Activated naive CD8-positive, alpha-beta T cell treated with anti-CD3 and anti-CD28 coated beads, Interleukin-2, amount 10 ng/mL, durations not matched to agents 7 days and 5 days (primary cell): Measurements from ENCODE around the gene KIAA1549. TPM values are rescaled to one million over a fixed set of nuclear protein-coding genes. Genes with fewer than 3 reads are reported as not detected.
"Not testable (repeated sequence)": the region's sequence is repeated elsewhere in the genome, so short reads cannot be mapped to it uniquely, and the experiment has no call there.

Experiments used
- ATAC-seq: fragments of 150-1000 bp; cut with Tn5 transposase; one replicate; pipeline ENCODE4 v1.10.0; 2021; ENCODE audit warnings: low read depth, moderate library complexity
- POLR2A ChIA-PET: fragments of 350-600 bp; sonication (Branson Sonifier 250); formaldehyde crosslinking; loops from one replicate; lab custom pipeline; 2021; ENCODE audit warnings: antibody characterized with exemption; lab: Charles Lee
- DNase-seq: peaks from one replicate; pipeline ENCODE4 v3.0.0; 2021
- H3K27ac Mint-ChIP-seq: one replicate; pipeline ENCODE4 v1.8.0; 2022; ENCODE audit warnings: mild to moderate bottlenecking, mixed read lengths
- H3K27me3 Mint-ChIP-seq: one replicate; pipeline ENCODE4 v1.8.0; 2022; ENCODE audit warnings: mild to moderate bottlenecking, moderate library complexity, mixed read lengths
- H3K36me3 Mint-ChIP-seq: one replicate; pipeline ENCODE4 v1.8.0; 2021; ENCODE audit warnings: mild to moderate bottlenecking, mixed read lengths
- H3K4me1 Mint-ChIP-seq: one replicate; pipeline ENCODE4 v1.8.0; 2021; ENCODE audit warnings: mixed read lengths
- H3K4me3 Mint-ChIP-seq: one replicate; pipeline ENCODE4 v1.8.0; 2022; ENCODE audit warnings: mild to moderate bottlenecking, moderate library complexity, mixed read lengths
- H3K9me3 Mint-ChIP-seq: one replicate; pipeline ENCODE4 v1.8.0; 2021; ENCODE audit warnings: mixed read lengths
- total RNA-seq, 2 experiments: library from RNA; stranded (reverse); gene quantifications; one replicate each; pipeline ENCODE4 v1.2.3, GENCODE V29; 2021

Gene KIAA1549
- total RNA-seq, 2 experiments from 2014 or later: 1.1 TPM

DNA sequence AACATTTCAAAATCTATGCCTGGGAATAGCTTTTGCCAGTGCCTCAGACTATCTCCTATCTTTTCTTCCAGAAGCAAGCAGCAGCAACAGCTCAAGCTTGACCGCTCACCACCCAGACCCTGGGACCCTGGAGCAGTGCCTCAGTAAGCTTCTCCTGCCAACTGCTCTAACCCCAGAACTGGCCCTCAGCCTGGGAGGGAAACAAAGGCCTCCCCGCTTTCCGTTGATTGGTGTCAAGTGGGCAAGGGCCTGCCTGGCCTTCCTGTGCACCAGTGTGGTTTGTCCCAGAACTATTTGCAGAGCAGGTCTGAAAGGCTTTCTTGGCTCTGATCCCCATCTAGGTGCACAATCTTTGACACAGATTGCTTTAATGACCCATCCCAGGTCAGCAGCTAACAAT lies 179.9 kb downstream of the KIAA1549 start:
- no peak overlapping the region for H3K4me3 Mint-ChIP-seq
- H3K9me3 Mint-ChIP-seq: no peaks in the 10 kb centered on the region
- POLR2A ChIA-PET: no interaction called here
- ATAC-seq (no peak), DNase-seq (no peak)
- H3K27ac Mint-ChIP-seq: no peak overlapping the region
- peaks cover 3% of the 10 kb centered on the region for H3K27me3 Mint-ChIP-seq
- no peaks in the 10 kb centered on the region for H3K36me3 Mint-ChIP-seq
- no peaks in the 10 kb centered on the region for H3K4me1 Mint-ChIP-seq

DNA sequence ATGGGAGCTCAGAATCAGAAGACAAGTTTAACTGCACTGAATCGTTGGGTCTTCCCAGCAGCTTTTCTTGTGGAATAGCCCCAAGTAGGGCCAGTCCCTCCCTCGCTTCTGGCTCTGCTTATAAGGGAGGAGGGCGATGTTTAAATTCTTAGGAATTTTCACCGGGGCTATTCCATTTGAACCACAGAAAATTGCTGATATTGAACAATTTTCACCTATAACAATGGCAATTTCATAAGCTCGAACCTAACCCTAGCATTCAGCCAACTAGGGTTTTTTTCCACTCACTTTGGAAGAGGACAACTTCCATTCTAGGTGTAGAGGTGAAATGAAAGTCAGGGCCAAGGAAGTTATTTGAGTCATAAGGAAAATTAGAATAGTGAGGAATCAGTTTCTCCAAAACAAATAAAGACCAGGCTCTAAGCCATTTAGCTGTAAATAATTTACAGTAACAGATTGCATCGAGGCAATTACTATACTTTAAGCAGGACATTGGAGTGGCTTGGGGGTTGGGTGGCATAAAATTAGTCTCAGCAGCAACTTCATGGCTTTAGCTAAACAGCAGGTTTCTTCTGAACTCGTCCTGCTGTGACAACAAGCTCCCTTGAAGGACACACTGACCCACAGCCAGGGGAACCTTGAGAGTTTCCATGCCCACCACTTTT lies 181.7 kb downstream of the KIAA1549 start:
- H3K27me3 Mint-ChIP-seq: peaks cover 6% of the 10 kb centered on the region
- no peak for ATAC-seq
- no peak for DNase-seq
- no peaks in the 10 kb centered on the region for H3K4me1 Mint-ChIP-seq
- no peak overlapping the region for H3K27ac Mint-ChIP-seq
- H3K36me3 Mint-ChIP-seq: no peaks in the 10 kb centered on the region
- POLR2A ChIA-PET: no interaction called here
- H3K9me3 Mint-ChIP-seq: no peaks in the 10 kb centered on the region
- H3K4me3 Mint-ChIP-seq: no peak overlapping the region

DNA sequence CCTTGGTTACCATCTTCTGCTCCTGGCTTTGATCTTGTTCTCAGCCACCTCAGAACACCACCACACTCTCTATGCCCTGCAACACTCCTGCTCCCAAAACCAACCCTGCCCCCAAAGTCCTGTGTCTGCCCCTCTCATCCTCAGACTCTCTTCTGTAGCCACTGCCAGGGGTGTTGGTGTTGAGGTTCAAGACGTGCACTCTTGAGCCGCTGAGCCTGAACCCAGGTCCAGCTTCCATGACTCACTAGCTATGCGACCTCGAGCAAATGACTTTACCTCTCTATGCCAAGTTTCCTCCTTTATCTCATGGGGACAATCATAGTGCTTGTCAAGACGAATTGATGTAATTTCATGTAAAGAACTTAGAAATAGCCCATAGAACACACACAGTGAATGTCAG lies 182.4 kb downstream of the KIAA1549 start:
- no peak for ATAC-seq
- POLR2A ChIA-PET: no interaction called here

GRCh38 chr7:138797715-138798320 lies 183.4 kb downstream of the KIAA1549 start, which contains the start of the genes ATP6V0A4 and TMEM213:
ATP6V0A4 (minus strand) TSS chr7:138798196; CDS start chr7:138771247, 26,949 bp downstream.
TMEM213 (plus strand) TSS chr7:138797994; CDS start chr7:138798105, 111 bp downstream.
- Mint-ChIP-seq H3K36me3 (no peaks in the 10 kb centered on the region), H3K27me3 (peaks cover 6% of the 10 kb centered on the region), H3K9me3 (no peaks in the 10 kb centered on the region), H3K4me1 (no peaks in the 10 kb centered on the region), H3K27ac (no peak within 1 kb of the TSS), H3K4me3 (no peak within 1 kb of the TSS)
- DNase-seq (no peak), ATAC-seq (no peak)
- POLR2A ChIA-PET: no interaction called here

More for the DNA sequence above, 182.4 kb downstream of the KIAA1549 start:
- Mint-ChIP-seq H3K27me3 (peaks cover 6% of the 10 kb centered on the region), H3K36me3 (no peaks in the 10 kb centered on the region), H3K4me1 (no peaks in the 10 kb centered on the region), H3K9me3 (no peaks in the 10 kb centered on the region), H3K4me3 (no peak overlapping the region), H3K27ac (no peak overlapping the region)
- no peak for DNase-seq

DNA sequence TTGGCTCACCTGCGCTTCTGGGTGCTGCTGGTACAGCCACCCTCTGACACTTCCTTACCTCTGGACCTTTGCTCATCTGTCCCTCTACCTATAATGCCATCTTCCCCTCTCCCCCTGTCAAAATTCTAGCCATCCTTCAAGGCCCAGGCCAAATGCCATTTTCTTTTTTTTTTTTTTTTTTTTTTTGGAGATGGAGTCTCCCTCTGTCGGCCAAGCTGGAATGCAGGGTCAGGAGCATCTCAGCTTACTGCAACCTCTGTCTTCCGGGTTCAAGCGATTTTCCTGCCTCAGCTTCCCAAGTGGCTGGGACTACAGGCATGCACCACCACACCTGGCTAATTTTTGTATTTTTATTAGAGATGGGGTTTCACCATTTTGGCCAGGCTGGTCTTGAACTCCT lies 184.1 kb downstream of the KIAA1549 start:
- POLR2A ChIA-PET, DNase-seq, H3K9me3 Mint-ChIP-seq, H3K36me3 Mint-ChIP-seq, H3K27me3 Mint-ChIP-seq, H3K27ac Mint-ChIP-seq, H3K4me1 Mint-ChIP-seq, H3K4me3 Mint-ChIP-seq, ATAC-seq: not testable (repeated sequence)

GRCh38 chr7:138796038-138796615 lies 185.1 kb downstream of the KIAA1549 start:
- no peak overlapping the region for H3K27ac Mint-ChIP-seq
- peaks cover 7% of the 10 kb centered on the region for H3K27me3 Mint-ChIP-seq
- no peak for DNase-seq
- peaks cover 1% of the 10 kb centered on the region for H3K9me3 Mint-ChIP-seq
- POLR2A ChIA-PET: no interaction called here
- no peaks in the 10 kb centered on the region for H3K4me1 Mint-ChIP-seq
- H3K36me3 Mint-ChIP-seq: no peaks in the 10 kb centered on the region
- no peak for ATAC-seq
- H3K4me3 Mint-ChIP-seq: no peak overlapping the region

- Mint-ChIP-seq H3K4me1 (peaks cover 1% of the 10 kb centered on the region), H3K36me3 (peaks cover 1% of the 10 kb centered on the region), H3K27me3 (peaks cover 10% of the 10 kb centered on the region), H3K4me3 (no peak overlapping the region), H3K9me3 (peaks cover 5% of the 10 kb centered on the region), H3K27ac (no peak overlapping the region)
- no peak for DNase-seq
- no peak for ATAC-seq
- POLR2A ChIA-PET: no interaction called here
Observed at GRCh38 chr7:138785587-138786437, 195.4 kb downstream of the KIAA1549 start.

GRCh38 chr7:138784692-138785091 lies 196.5 kb downstream of the KIAA1549 start:
- peaks cover 1% of the 10 kb centered on the region for H3K4me1 Mint-ChIP-seq
- H3K4me3 Mint-ChIP-seq: no peak overlapping the region
- no peak for ATAC-seq
- peaks cover 10% of the 10 kb centered on the region for H3K27me3 Mint-ChIP-seq
- H3K9me3 Mint-ChIP-seq: peaks cover 5% of the 10 kb centered on the region
- H3K27ac Mint-ChIP-seq: no peak overlapping the region
- POLR2A ChIA-PET: no interaction called here
- H3K36me3 Mint-ChIP-seq: peaks cover 1% of the 10 kb centered on the region
- DNase-seq: no peak

Other genes starting within 250 kb of the KIAA1549 start
- gene TMEM213, start 183.4 kb downstream of the KIAA1549 start, total RNA-seq: not detected
- not detected for gene ATP6V0A4, start 183.2 kb downstream of the KIAA1549 start, total RNA-seq
- gene ZC3HAV1L, start 54.7 kb upstream of the KIAA1549 start, total RNA-seq: 10 to 100 TPM; 15.6 to 17.4 TPM
- gene ZC3HAV1, start 128.3 kb upstream of the KIAA1549 start, total RNA-seq: 100 to 1,000 TPM; 136 TPM
- gene UBN2, start 249.8 kb upstream of the KIAA1549 start, total RNA-seq: 10 to 100 TPM; 15.4 to 19.4 TPM